Measurements from ENCODE around the gene CCN5. TPM values are rescaled to one million over a fixed set of nuclear protein-coding genes. Genes with fewer than 3 reads are reported as not detected.
A peak's percentile ranks its signal among the peaks of the same experiment; 100 is the strongest.

Gene CCN5
- total and polyA plus RNA-seq, 7 donors = 1.0 to 48.7 (median 15.0) TPM

- H3K27me3 ChIP-seq = peaks cover 0 to 18% (median 0%) of the 10 kb centered on the region in 3 donors
- no peaks in the 10 kb centered on the region for H3K4me1 ChIP-seq
- H3K27ac ChIP-seq = no peak overlapping the region
- intact Hi-C loops (cut with DNase I) = no loop called here
- no peak overlapping the region for H3K4me3 ChIP-seq
- no peak for TF ChIP-seq CTCF (IDR thresholded peaks at IDR 0.05)
- H3K36me3 ChIP-seq = no peaks in the 10 kb centered on the region
- no peaks in the 10 kb centered on the region for H3K9me3 ChIP-seq
- WGBS, 2 donors = 90 to 93% methylated on average over 5 of the region's 5 CpGs
- DNase-seq = no peak
These were observed 41.8 kb downstream of the CCN5 start for GRCh38 chr20:44756956-44757355.

GRCh38 chr20:44758247-44759101 is 43.3 kb downstream of the CCN5 start:
- intact Hi-C loops (cut with DNase I) = no loop called here
- Histone ChIP-seq H3K4me3 (no peak overlapping the region), H3K9me3 (no peaks in the 10 kb centered on the region), H3K4me1 (no peaks in the 10 kb centered on the region), H3K27me3 (peaks cover 0 to 7% (median 0%) of the 10 kb centered on the region in 3 donors), H3K27ac (no peak overlapping the region), H3K36me3 (no peaks in the 10 kb centered on the region)
- 55 to 80% methylated on average over 10 of the region's 10 CpGs for WGBS, 2 donors
- no peak for DNase-seq
- TF ChIP-seq POLR2A (IDR thresholded peaks at IDR 0.05) (no peak), POLR2AphosphoS5 (IDR thresholded peaks at IDR 0.05) (no peak), CTCF (IDR thresholded peaks at IDR 0.05) (no peak), EP300 (IDR thresholded peaks at IDR 0.05) (no peak)

GRCh38 chr20:44759595-44759994 is 44.4 kb downstream of the CCN5 start:
- Histone ChIP-seq H3K4me1 (no peaks in the 10 kb centered on the region), H3K36me3 (no peaks in the 10 kb centered on the region), H3K27me3 (peaks cover 0 to 7% (median 0%) of the 10 kb centered on the region in 3 donors), H3K27ac (no peak overlapping the region), H3K4me3 (no peak overlapping the region), H3K9me3 (no peaks in the 10 kb centered on the region)
- no peak for DNase-seq
- intact Hi-C loops (cut with DNase I) = no loop called here
- WGBS, 2 donors = 80 to 91% methylated on average over 1 of the region's 1 CpG
- TF ChIP-seq EP300 (IDR thresholded peaks at IDR 0.05) (no peak), CTCF (IDR thresholded peaks at IDR 0.05) (no peak), POLR2AphosphoS5 (IDR thresholded peaks at IDR 0.05) (no peak), POLR2A (IDR thresholded peaks at IDR 0.05) (no peak)

GRCh38 chr20:44761423-44761822 is 46.3 kb downstream of the CCN5 start:
- Histone ChIP-seq H3K9me3 (no peaks in the 10 kb centered on the region), H3K4me1 (no peaks in the 10 kb centered on the region), H3K36me3 (no peaks in the 10 kb centered on the region), H3K27ac (peak overlapping the region in 1 of 4 donors; percentile 62), H3K27me3 (no peaks in the 10 kb centered on the region), H3K4me3 (no peak overlapping the region)
- intact Hi-C loops (cut with DNase I) = no loop called here
- no peak for TF ChIP-seq EP300 (IDR thresholded peaks at IDR 0.05)
- no peak for TF ChIP-seq POLR2AphosphoS5 (IDR thresholded peaks at IDR 0.05)
- TF ChIP-seq POLR2A (IDR thresholded peaks at IDR 0.05) = no peak
- no peak for TF ChIP-seq CTCF (IDR thresholded peaks at IDR 0.05)
- 66 to 74% methylated on average over 3 of the region's 3 CpGs for WGBS, 2 donors
- DNase-seq = no peak
